H9 (cell line): Measurements from ENCODE around the gene ZFAND3. TPM values are rescaled to one million over a fixed set of nuclear protein-coding genes. Genes with fewer than 3 reads are reported as not detected.

Source experiments
- DNase-seq: peaks from one replicate; pipeline ENCODE4 v3.0.0-alpha.2; 2017
- H2AFZ ChIP-seq: one replicate; pipeline ENCODE4 v1.6.1; 2013; ENCODE audit warnings: mild to moderate bottlenecking, low read length, control low read depth, moderate library complexity
- H2AK5ac ChIP-seq: 2 replicates; pipeline ENCODE4 v1.6.1; 2013; ENCODE audit warnings: low read length, control low read depth, mixed read lengths; ENCODE audit not compliant: insufficient read length
- H2BK120ac ChIP-seq: one replicate; pipeline ENCODE4 v1.6.1; 2013; ENCODE audit warnings: low read depth, mild to moderate bottlenecking, low read length, control low read depth, inconsistent platforms; ENCODE audit not compliant: poor library complexity, severe bottlenecking
- H2BK12ac ChIP-seq: 2 replicates; pipeline ENCODE4 v1.6.1; 2013; ENCODE audit warnings: low read length, control low read depth, mixed read lengths, low read depth; ENCODE audit not compliant: insufficient read length
- H2BK15ac ChIP-seq: 2 replicates; pipeline ENCODE4 v1.6.1; 2013; ENCODE audit warnings: low read depth, low read length, control low read depth
- H2BK20ac ChIP-seq: one replicate; pipeline ENCODE4 v1.6.1; 2013; ENCODE audit warnings: low read depth, mild to moderate bottlenecking, low read length, control low read depth, inconsistent platforms; ENCODE audit not compliant: poor library complexity, severe bottlenecking
- H2BK5ac ChIP-seq: 2 replicates; pipeline ENCODE4 v1.6.1; 2013; ENCODE audit warnings: low read length, control low read depth, mixed read lengths; ENCODE audit not compliant: insufficient read length
- H3K14ac ChIP-seq: 2 replicates; pipeline ENCODE4 v1.6.1; 2013; ENCODE audit warnings: low read length, control low read depth; ENCODE audit not compliant: insufficient read depth
- H3K18ac ChIP-seq: 2 replicates; pipeline ENCODE4 v1.6.1; 2013; ENCODE audit warnings: low read depth, mild to moderate bottlenecking, mixed read lengths, low read length, control low read depth; ENCODE audit not compliant: insufficient read length
- H3K23ac ChIP-seq: 2 replicates; pipeline ENCODE4 v1.6.1; 2013; ENCODE audit warnings: low read length, control low read depth, mixed read lengths, low read depth; ENCODE audit not compliant: insufficient read length
- H3K23me2 ChIP-seq: 2 replicates; pipeline ENCODE4 v1.6.1; 2013; ENCODE audit warnings: low read depth, mild to moderate bottlenecking, mixed read lengths, low read length, control low read depth; ENCODE audit not compliant: insufficient read length, poor library complexity, severe bottlenecking
- H3K27ac ChIP-seq: 2 replicates; pipeline ENCODE4 v1.5.1; 2013; ENCODE audit warnings: low read length, control low read depth, mixed read lengths, low read depth; ENCODE audit not compliant: insufficient read length
- H3K27me3 ChIP-seq: 2 replicates; pipeline ENCODE4 v1.6.1; 2013; ENCODE audit warnings: low read length, control low read depth, inconsistent platforms; ENCODE audit not compliant: insufficient read depth
- H3K4ac ChIP-seq: 2 replicates; pipeline ENCODE4 v1.6.1; 2013; ENCODE audit warnings: low read depth, mild to moderate bottlenecking, control low read depth, inconsistent platforms, low read length, moderate library complexity
- H3K4me1 ChIP-seq: 2 replicates; pipeline ENCODE4 v1.6.1; 2013; ENCODE audit warnings: low read length, control low read depth, inconsistent platforms; ENCODE audit not compliant: insufficient read depth
- H3K4me2 ChIP-seq: 2 replicates; pipeline ENCODE4 v1.6.1; 2013; ENCODE audit warnings: low read length, control low read depth, mixed read lengths; ENCODE audit not compliant: insufficient read length, insufficient read depth
- H3K56ac ChIP-seq: 2 replicates; pipeline ENCODE4 v1.6.1; 2013; ENCODE audit warnings: low read depth, mild to moderate bottlenecking, mixed read lengths, low read length, control low read depth; ENCODE audit not compliant: insufficient read length
- H3K79me1 ChIP-seq: 2 replicates; pipeline ENCODE4 v1.6.1; 2013; ENCODE audit warnings: low read depth, mild to moderate bottlenecking, moderate library complexity, low read length, control low read depth, inconsistent platforms; ENCODE audit not compliant: insufficient read depth, poor library complexity, severe bottlenecking
- H3K79me2 ChIP-seq: 2 replicates; pipeline ENCODE4 v1.6.1; 2013; ENCODE audit warnings: low read length, control low read depth, inconsistent platforms; ENCODE audit not compliant: insufficient read depth
- H3K9ac ChIP-seq: 2 replicates; pipeline ENCODE4 v1.6.1; 2013; ENCODE audit warnings: low read length, control low read depth, mixed read lengths; ENCODE audit not compliant: insufficient read length; ENCODE audit errors: extremely low read depth
- H3K9me3 ChIP-seq: one replicate; pipeline ENCODE4 v1.6.1; 2013; ENCODE audit warnings: low read depth, low read length, inconsistent platforms; ENCODE audit not compliant: control insufficient read depth
- H3T11ph ChIP-seq: one replicate; pipeline ENCODE4 v1.6.1; 2013; ENCODE audit warnings: mild to moderate bottlenecking, low read length, control low read depth, inconsistent platforms
- H4K20me1 ChIP-seq: one replicate; pipeline ENCODE4 v1.6.1; 2013; ENCODE audit not compliant: control insufficient read depth, insufficient read length, insufficient read depth
- H4K5ac ChIP-seq: 2 replicates; pipeline ENCODE4 v1.6.1; 2013; ENCODE audit warnings: low read depth, mild to moderate bottlenecking, mixed read lengths, low read length, control low read depth; ENCODE audit not compliant: insufficient read length
- H4K8ac ChIP-seq: replicated peaks from 2 replicates; pipeline ENCODE4 v1.6.1; 2013; ENCODE audit warnings: low read length, control low read depth, mixed read lengths, low read depth; ENCODE audit not compliant: insufficient read length
- H4K91ac ChIP-seq: 2 replicates; pipeline ENCODE4 v1.6.1; 2013; ENCODE audit warnings: low read depth, mild to moderate bottlenecking, moderate library complexity, mixed read lengths, low read length, control low read depth; ENCODE audit not compliant: insufficient read length
- H3K27ac Mint-ChIP-seq, 3 experiments: 2 replicates in 2 of 3; 3 replicates in 1 of 3; pipeline ENCODE4 v1.8.0; 2020 to 2021; ENCODE audit warnings: mixed read lengths in 3 of 3, mild to moderate bottlenecking in 1 of 3, moderate library complexity in 1 of 3
- H3K27me3 Mint-ChIP-seq: 2 replicates; pipeline ENCODE4 v1.8.0; 2021; ENCODE audit warnings: low read depth, mild to moderate bottlenecking, moderate library complexity, mixed read lengths
- H3K36me3 Mint-ChIP-seq, 3 experiments: 2 replicates in 2 of 3; 3 replicates in 1 of 3; pipeline ENCODE4 v1.8.0; 2020 to 2021; ENCODE audit warnings: low read depth in 3 of 3, mixed read lengths in 3 of 3; ENCODE audit not compliant: insufficient read depth in 1 of 3
- H3K4me1 Mint-ChIP-seq, 2 experiments: 2 replicates each; pipeline ENCODE4 v1.8.0; 2020; ENCODE audit warnings: mixed read lengths in 2 of 2
- H3K4me3 Mint-ChIP-seq, 2 experiments: 2 replicates in 1 of 2; 3 replicates in 1 of 2; pipeline ENCODE4 v1.8.0; 2020 to 2021; ENCODE audit warnings: mild to moderate bottlenecking in 2 of 2, mixed read lengths in 2 of 2, moderate library complexity in 1 of 2
- H3K9me3 Mint-ChIP-seq, 2 experiments: 2 replicates in 1 of 2; 3 replicates in 1 of 2; pipeline ENCODE4 v1.8.0; 2020; ENCODE audit warnings: mild to moderate bottlenecking in 2 of 2, mixed read lengths in 2 of 2, moderate library complexity in 1 of 2
- CTCF ChIP-seq: fragments of 200-600 bp; sonication (generic); conservative IDR thresholded peaks from 3 replicates; pipeline ENCODE4 v1.8.0; 2021; ENCODE audit warnings: antibody characterized with exemption, mild to moderate bottlenecking
- WGBS: extraction: QIAGEN DNeasy Blood & Tissue Kit; methylation state at CpG from one replicate; pipeline ENCODE4 v1.1.7; 2013; ENCODE audit warnings: missing lambda C conversion rate, low lambda C conversion rate, mixed read lengths; ENCODE audit not compliant: insufficient read length; ENCODE audit errors: extremely low coverage; 5-methylcytosine and 5-hydroxymethylcytosine counted together
- total RNA-seq: library from RNA; stranded (reverse); gene quantifications from 2 replicates; pipeline ENCODE4 v1.2.1, GENCODE V29; 2021

ZFAND3 gene
- total RNA-seq, 1 experiment from 2014 or later, result 57.7 TPM

- Histone ChIP-seq H3K27me3 (no peaks in the 10 kb centered on the region), H3K79me2 (peaks cover 1% of the 10 kb centered on the region; the same call in 1 of the 2 replicates), H3K9ac (no peak overlapping the region), H3K4ac (no peak overlapping the region), H3K4me1 (no peaks in the 10 kb centered on the region), H3K27ac (no peak overlapping the region), H2BK120ac (no peak overlapping the region), H3K14ac (no peak overlapping the region), H4K91ac (no peak overlapping the region), H3K9me3 (no peaks in the 10 kb centered on the region), H2BK20ac (no peak overlapping the region), H2BK5ac (no peak overlapping the region), H4K8ac (no peak overlapping the region), H3K79me1 (peaks cover 10% of the 10 kb centered on the region), H2BK15ac (no peak overlapping the region), H2AFZ (no peak overlapping the region), H4K20me1 (no peaks in the 10 kb centered on the region), H3K56ac (no peak overlapping the region), H2BK12ac (no peak overlapping the region), H4K5ac (no peak overlapping the region), H3K23ac (no peak overlapping the region), H3K18ac (no peak overlapping the region), H3T11ph (no peak overlapping the region), H3K23me2 (no peaks in the 10 kb centered on the region), H2AK5ac (no peak overlapping the region), H3K4me2 (no peak overlapping the region)
- no peak for TF ChIP-seq CTCF
- peaks cover 13% of the 10 kb centered on the region in 2 experiments for H3K4me1 Mint-ChIP-seq
- WGBS, result no CpG with 5 or more reads among the region's 3 CpGs
- peaks cover 0 to 5% (median 3%) of the 10 kb centered on the region in 3 experiments; a peak in 3 of 7 replicates for H3K36me3 Mint-ChIP-seq
- H3K4me3 Mint-ChIP-seq, result no peak overlapping the region
- no peaks in the 10 kb centered on the region for H3K27me3 Mint-ChIP-seq
- H3K27ac Mint-ChIP-seq, result no peak overlapping the region
- no peak for DNase-seq
- no peaks in the 10 kb centered on the region for H3K9me3 Mint-ChIP-seq
Measured at GRCh38 chr6:37910998-37911397, 91.5 kb downstream of the ZFAND3 start.
